DND-41 (cell line): ENCODE data around the gene MAT2B.

ENCODE experiments used
- ATAC-seq: fragments of 200-7000 bp; cut with Tn5 transposase; 3 replicates; pipeline ENCODE4 v1.9.1; 2021; ENCODE audit warnings: low read depth; ENCODE audit not compliant: insufficient read depth
- DNase-seq: peaks from one replicate; pipeline ENCODE4 v3.0.0-alpha.2; 2020
- H2AFZ ChIP-seq: 2 replicates; pipeline ENCODE4 v1.6.0; 2012; ENCODE audit warnings: low read depth, low read length
- H3K27ac ChIP-seq: 2 replicates; pipeline ENCODE4 v1.5.1; 2012; ENCODE audit warnings: low read length, inconsistent platforms
- H3K27me3 ChIP-seq: fragments of 200-600 bp; sonication (generic); 2 replicates; pipeline ENCODE4 v1.6.0; 2012; ENCODE audit warnings: low read length, mild to moderate bottlenecking, inconsistent platforms; ENCODE audit not compliant: insufficient read depth, poor library complexity
- H3K36me3 ChIP-seq: 2 replicates; pipeline ENCODE4 v1.5.1; 2012; ENCODE audit warnings: low read length, inconsistent platforms; ENCODE audit not compliant: insufficient read depth
- H3K4me1 ChIP-seq: 2 replicates; pipeline ENCODE4 v1.5.1; 2012; ENCODE audit warnings: mild to moderate bottlenecking, low read length; ENCODE audit not compliant: insufficient read depth
- H3K4me2 ChIP-seq: 2 replicates; pipeline ENCODE4 v1.6.0; 2012; ENCODE audit warnings: mild to moderate bottlenecking, moderate library complexity, low read length, inconsistent platforms; ENCODE audit not compliant: insufficient read depth
- H3K4me3 ChIP-seq, 2 experiments: fragments of 200-600 bp in 1 of 2; shearing (Covaris generic) in 1 of 2; 2 replicates each; pipeline ENCODE4 v1.5.1; 2012 to 2016; ENCODE audit warnings: inconsistent platforms in 2 of 2, low read length in 2 of 2, mild to moderate bottlenecking in 2 of 2, low read depth in 1 of 2, moderate library complexity in 1 of 2
- H3K79me2 ChIP-seq: 2 replicates; pipeline ENCODE4 v1.6.0; 2012; ENCODE audit warnings: low read length, inconsistent platforms; ENCODE audit not compliant: insufficient read depth
- H3K9ac ChIP-seq: 2 replicates; pipeline ENCODE4 v1.6.0; 2012; ENCODE audit warnings: low read depth, mild to moderate bottlenecking, inconsistent platforms, low read length, moderate library complexity
- H3K9me3 ChIP-seq: 2 replicates; pipeline ENCODE4 v1.5.1; 2012; ENCODE audit warnings: low read length, moderate library complexity, mild to moderate bottlenecking, inconsistent platforms; ENCODE audit not compliant: insufficient read depth, severe bottlenecking
- H4K20me1 ChIP-seq: 2 replicates; pipeline ENCODE4 v1.6.0; 2012; ENCODE audit warnings: low read length; ENCODE audit not compliant: insufficient read depth
- CTCF ChIP-seq: IDR thresholded peaks from 2 replicates; pipeline ENCODE4 v1.5.1; 2012; ENCODE audit warnings: borderline replicate concordance, low read length, moderate library complexity, mild to moderate bottlenecking; ENCODE audit not compliant: poor library complexity, severe bottlenecking; ENCODE audit errors: extremely low read depth
- EZH2 ChIP-seq: IDR thresholded peaks from 3 replicates; pipeline ENCODE4 v1.6.1; 2012; ENCODE audit warnings: borderline replicate concordance, low read depth, mild to moderate bottlenecking, moderate library complexity, low read length, inconsistent platforms; ENCODE audit not compliant: severe bottlenecking

The MAT2B gene

GRCh38 chr5:163544041-163544440 lies 38.6 kb downstream of the MAT2B start:
- Histone ChIP-seq H4K20me1 (no peaks in the 10 kb centered on the region), H3K4me2 (no peak overlapping the region), H3K4me1 (no peaks in the 10 kb centered on the region), H3K9ac (no peak overlapping the region), H3K36me3 (no peaks in the 10 kb centered on the region), H3K79me2 (no peaks in the 10 kb centered on the region), H3K27me3 (no peaks in the 10 kb centered on the region), H3K27ac (no peak overlapping the region), H3K9me3 (no peaks in the 10 kb centered on the region), H2AFZ (no peak overlapping the region), H3K4me3 (no peak overlapping the region)
- DNase-seq (no peak), ATAC-seq (no peak)
- no peak for TF ChIP-seq EZH2
- TF ChIP-seq CTCF: no peak

- Histone ChIP-seq H3K4me3 (no peak overlapping the region), H3K36me3 (no peaks in the 10 kb centered on the region), H3K27ac (no peak overlapping the region), H3K9ac (no peak overlapping the region), H3K79me2 (no peaks in the 10 kb centered on the region), H3K4me1 (no peaks in the 10 kb centered on the region), H2AFZ (no peak overlapping the region), H3K4me2 (no peak overlapping the region), H3K9me3 (no peaks in the 10 kb centered on the region), H3K27me3 (no peaks in the 10 kb centered on the region), H4K20me1 (no peaks in the 10 kb centered on the region)
- DNase-seq: no peak
- ATAC-seq: no peak
- TF ChIP-seq CTCF (no peak), EZH2 (no peak)
Measured at GRCh38 chr5:163544836-163545235, 39.4 kb downstream of the MAT2B start.

GRCh38 chr5:163548649-163549048 lies 43.2 kb downstream of the MAT2B start:
- no peak overlapping the region for H2AFZ ChIP-seq
- no peak overlapping the region for H3K9ac ChIP-seq
- TF ChIP-seq CTCF: no peak
- H3K4me2 ChIP-seq: no peak overlapping the region
- H3K27ac ChIP-seq: no peak overlapping the region
- H3K79me2 ChIP-seq: no peaks in the 10 kb centered on the region
- H3K4me1 ChIP-seq: no peaks in the 10 kb centered on the region
- ATAC-seq (no peak), DNase-seq (no peak)
- no peak overlapping the region for H3K4me3 ChIP-seq
- no peaks in the 10 kb centered on the region for H3K27me3 ChIP-seq
- H4K20me1 ChIP-seq: no peaks in the 10 kb centered on the region
- no peaks in the 10 kb centered on the region for H3K9me3 ChIP-seq
- H3K36me3 ChIP-seq: no peaks in the 10 kb centered on the region

- H3K79me2 ChIP-seq: no peaks in the 10 kb centered on the region
- DNase-seq: no peak
- H2AFZ ChIP-seq: no peak overlapping the region
- H4K20me1 ChIP-seq: no peaks in the 10 kb centered on the region
- no peak overlapping the region for H3K27ac ChIP-seq
- no peak overlapping the region for H3K9ac ChIP-seq
- H3K36me3 ChIP-seq: no peaks in the 10 kb centered on the region
- no peaks in the 10 kb centered on the region for H3K27me3 ChIP-seq
- no peaks in the 10 kb centered on the region for H3K9me3 ChIP-seq
- no peak overlapping the region for H3K4me3 ChIP-seq
- H3K4me1 ChIP-seq: no peaks in the 10 kb centered on the region
- ATAC-seq: no peak
- TF ChIP-seq EZH2: no peak
- no peak for TF ChIP-seq CTCF
- no peak overlapping the region for H3K4me2 ChIP-seq
Measured at GRCh38 chr5:163551156-163551555, 45.7 kb downstream of the MAT2B start.
